GM12878 (cell line): ENCODE results near the gene MAVS. TPM values are rescaled to one million over a fixed set of nuclear protein-coding genes. Genes with fewer than 3 reads are reported as not detected.

Experiments used
- ATAC-seq: fragments of 200-7000 bp; cut with Tn5 transposase; 3 replicates; pipeline ENCODE4 v1.9.1; 2020; ENCODE audit warnings: mild to moderate bottlenecking, moderate library complexity
- BruUV-seq: library from RNA; stranded (reverse); fragments of 400-500 nt; replicated peaks from 2 replicates; lab custom pipeline; 2021; lab: Mats Ljungman, UMichigan
- CTCF ChIA-PET: fragments of 300-600 bp; sonication (Branson Sonifier 250); formaldehyde crosslinking; extraction: SDS; loops from one replicate; lab custom pipeline; 2021; ENCODE audit warnings: inconsistent platforms; lab: Yijun Ruan, JAX
- POLR2A ChIA-PET: fragments of 350-600 bp; formaldehyde crosslinking; extraction: SDS; loops from one replicate; lab custom pipeline; 2021; ENCODE audit warnings: inconsistent platforms; lab: Charles Lee
- RAD21 ChIA-PET: fragments of 300-600 bp; sonication (Branson Sonifier 250); formaldehyde crosslinking; loops from one replicate; lab custom pipeline; 2023; ENCODE audit warnings: antibody characterized with exemption; ENCODE audit not compliant: unreplicated experiment; lab: Charles Lee
- SMC1A ChIA-PET: fragments of 300-600 bp; sonication (Branson Sonifier 250); formaldehyde crosslinking; loops from one replicate; lab custom pipeline; 2023; ENCODE audit not compliant: unreplicated experiment, uncharacterized antibody; lab: Charles Lee
- DNase-seq: peaks from one replicate; pipeline ENCODE4 v3.0.0-alpha.2; 2011; ENCODE audit warnings: low read depth, low spot score
- FAIRE-seq: peaks from 3 replicates; lab custom pipeline; 2011; peaks lifted over from hg19 to GRCh38; lab: Jason Lieb, UNC
- H2AFZ ChIP-seq: 2 replicates; pipeline ENCODE4 v1.6.0; 2011; ENCODE audit warnings: low read depth, low read length, control low read depth; ENCODE audit not compliant: control insufficient read depth
- H3K27ac ChIP-seq: 2 replicates; pipeline ENCODE4 v1.5.1; 2011; ENCODE audit warnings: control low read depth; ENCODE audit not compliant: control insufficient read depth, insufficient read depth
- H3K27me3 ChIP-seq, 2 experiments: replicated peaks in 1 of 2; 2 replicates each; pipeline versions ENCODE4 v1.6.0 to v1.6.1; 2011; ENCODE audit warnings: low read length in 1 of 2; ENCODE audit not compliant: control insufficient read depth in 2 of 2, insufficient read depth in 2 of 2
- H3K36me3 ChIP-seq, 2 experiments: 2 replicates each; pipeline ENCODE4 v1.5.1; 2011; ENCODE audit warnings: low read length in 1 of 2; ENCODE audit not compliant: control insufficient read depth in 2 of 2, insufficient read depth in 2 of 2
- H3K4me1 ChIP-seq: 2 replicates; pipeline ENCODE4 v1.6.1; 2011; ENCODE audit warnings: mild to moderate bottlenecking, low read length, moderate library complexity, mixed read lengths; ENCODE audit not compliant: control insufficient read depth, insufficient read depth
- H3K4me2 ChIP-seq: 2 replicates; pipeline ENCODE4 v1.6.0; 2011; ENCODE audit warnings: control low read depth; ENCODE audit not compliant: control insufficient read depth, insufficient read depth
- H3K4me3 ChIP-seq: fragments of 200-600 bp; sonication (generic); 2 replicates; pipeline ENCODE4 v1.5.1; 2016
- H3K79me2 ChIP-seq: 2 replicates; pipeline ENCODE4 v1.6.0; 2011; ENCODE audit warnings: low read length; ENCODE audit not compliant: control insufficient read depth, insufficient read depth
- H3K9ac ChIP-seq: 2 replicates; pipeline ENCODE4 v1.8.0; 2011; ENCODE audit warnings: low read length, control low read depth, mixed read lengths; ENCODE audit not compliant: control insufficient read depth, insufficient read depth
- H3K9me3 ChIP-seq: replicated peaks from 3 replicates; pipeline ENCODE4 v1.5.1; 2011; ENCODE audit warnings: mild to moderate bottlenecking, low read length; ENCODE audit not compliant: control insufficient read depth, insufficient read depth
- H4K20me1 ChIP-seq: 2 replicates; pipeline ENCODE4 v1.6.0; 2011; ENCODE audit not compliant: control insufficient read depth, insufficient read depth
- HDAC2 ChIP-seq: fragments of 200-600 bp; sonication (generic); IDR thresholded peaks from 2 replicates; pipeline ENCODE4 v1.6.1; 2017
- IRF4 ChIP-seq: IDR thresholded peaks from 2 replicates; pipeline ENCODE4 v1.6.1; 2011; ENCODE audit warnings: low read depth, low read length
- NFIC ChIP-seq: IDR thresholded peaks from 2 replicates; pipeline ENCODE4 v1.6.1; 2012; ENCODE audit warnings: low read depth, mild to moderate bottlenecking, inconsistent platforms, low read length, moderate library complexity
- PAX8 ChIP-seq: fragments of 450-650 bp; IDR thresholded peaks from 2 replicates; pipeline ENCODE4 v1.6.1; 2017; ENCODE audit warnings: mild to moderate bottlenecking, moderate library complexity
- RB1 ChIP-seq: fragments of 450-650 bp; formaldehyde crosslinking; IDR thresholded peaks from 2 replicates; pipeline ENCODE4 v1.6.1; 2017; ENCODE audit warnings: mild to moderate bottlenecking, borderline replicate concordance
- SKIL ChIP-seq: fragments of 450-650 bp; IDR thresholded peaks from 2 replicates; pipeline ENCODE4 v1.6.1; 2017; ENCODE audit warnings: mild to moderate bottlenecking, low read depth, inconsistent platforms; ENCODE audit not compliant: poor library complexity, severe bottlenecking
- TCF12 ChIP-seq: IDR thresholded peaks from 2 replicates; pipeline ENCODE4 v1.6.1; 2011; ENCODE audit warnings: low read depth, mild to moderate bottlenecking, low read length
- TCF3 ChIP-seq: IDR thresholded peaks from 2 replicates; pipeline ENCODE4 v1.6.1; 2012; ENCODE audit warnings: low read depth, mild to moderate bottlenecking, low read length, borderline replicate concordance; ENCODE audit not compliant: insufficient read depth
- USF1 ChIP-seq: IDR thresholded peaks from 2 replicates; pipeline ENCODE4 v1.6.1; 2011; ENCODE audit warnings: borderline replicate concordance, low read depth, mild to moderate bottlenecking, moderate library complexity, mixed read lengths, low read length; ENCODE audit not compliant: insufficient read depth; ENCODE audit errors: extremely low read length
- YBX1 ChIP-seq: fragments of 450-650 bp; IDR thresholded peaks from 2 replicates; pipeline ENCODE4 v1.6.1; 2016; ENCODE audit warnings: antibody characterized with exemption
- ZBED1 ChIP-seq: IDR thresholded peaks from 2 replicates; pipeline ENCODE4 v1.6.1; 2016; ENCODE audit warnings: borderline replicate concordance
- WGBS: methylation state at CpG from one replicate; pipeline ENCODE4 v1.1.6; 2016; ENCODE audit warnings: low lambda C conversion rate; ENCODE audit not compliant: insufficient replicate concordance, insufficient coverage; ENCODE audit errors: missing lambda C conversion rate; 5-methylcytosine and 5-hydroxymethylcytosine counted together
- in situ Hi-C: fragments of 300-500 bp; cut with MboI; formaldehyde crosslinking; loops from 9 replicates; pipeline ENCODE4 v1.14.3; 2018; ENCODE audit warnings: mixed read lengths
- intact Hi-C: fragments of 100-400 bp; cut with micrococcal nuclease; formaldehyde crosslinking; loops from one replicate; pipeline ENCODE4 v1.14.2; 2022; ENCODE audit not compliant: unreplicated experiment
- polyA plus RNA-seq, 11 experiments: library from polyadenylated mRNA; depleted of rRNA in 4 of 11; unstranded in 6 of 11; stranded (reverse) in 5 of 11; fragments of >200 nt; fragmentation: Nextera tagmentation in 4 of 11; fragmentation: Illumina TruSeq in 1 of 11; extraction: Ambion mirVana in 4 of 11; extraction: Trizol in 1 of 11; gene quantifications; 1 replicate in 1 of 11; 2 replicates in 10 of 11; pipeline versions ENCODE4 v1.2.1 to v1.2.3, GENCODE V29; 2011 to 2016; ENCODE audit warnings: inconsistent platforms in 2 of 11, missing spikeins in 2 of 11, low read depth in 1 of 11
- total RNA-seq, 4 experiments: library from RNA; depleted of rRNA in 3 of 4; stranded (reverse); fragments of >200 nt in 3 of 4; fragmentation: Illumina TruSeq in 1 of 4; extraction: Trizol in 1 of 4; gene quantifications; 2 replicates each; pipeline versions ENCODE4 v1.2.1 to v1.2.3, GENCODE V29; 2013 to 2021

MAVS gene
- total and polyA plus RNA-seq, 10 of the 15 experiments (the other 5 are each of a cell fraction or from before 2014, with no cell fraction given), result 1.6 to 25.2 (median 12.6) TPM

- Histone ChIP-seq H3K79me2 (peaks cover 39% of the 10 kb centered on the region), H4K20me1 (peaks cover 10% of the 10 kb centered on the region), H3K9ac (no peak overlapping the region), H3K27ac (no peak overlapping the region), H3K9me3 (no peaks in the 10 kb centered on the region), H3K4me2 (no peak overlapping the region), H2AFZ (no peak overlapping the region), H3K4me3 (no peak overlapping the region), H3K36me3 (peaks cover 19 to 48% of the 10 kb centered on the region in 2 experiments), H3K27me3 (no peaks in the 10 kb centered on the region), H3K4me1 (no peaks in the 10 kb centered on the region)
- no TSS peak for BruUV-seq
- DNase-seq, result no peak
- intact Hi-C loops, result no loop called here
- no peak for FAIRE-seq
- 50% methylated on average over 2 of the region's 2 CpGs for WGBS
- ChIA-PET CTCF (interaction anchor here (0.8 to 1.2 kb wide), 5 partner anchors 10 to 166 kb away, joined by 3 to 4 read pairs (median 3); no protein-coding TSS in a partner anchor), POLR2A (interaction anchor here (0.9 kb wide), 1 partner anchor 29 kb away, joined by 3 read pairs; no protein-coding TSS in a partner anchor), SMC1A (interaction anchor here (0.9 to 1.3 kb wide), 3 partner anchors 23 to 39 kb away, joined by 3 to 4 read pairs (median 3); no protein-coding TSS in a partner anchor), RAD21 (interaction anchor here (1.3 kb wide), 1 partner anchor 25 kb away, joined by 3 read pairs; no protein-coding TSS in a partner anchor)
- ATAC-seq, result no peak
- TF ChIP-seq TCF3 (no peak), SKIL (no peak), TCF12 (no peak), YBX1 (no peak), HDAC2 (no peak), USF1 (no peak), NFIC (no peak), IRF4 (no peak), RB1 (no peak), PAX8 (no peak), ZBED1 (no peak)
- in situ Hi-C loops, result no loop called here
These were observed 69.7 kb downstream of the MAVS start for GRCh38 chr20:3916364-3916763.
